B cell (primary cell): ENCODE measurements around the gene OR8A1. TPM values are rescaled to one million over a fixed set of nuclear protein-coding genes. Genes with fewer than 3 reads are reported as not detected.

Experiments used
- ATAC-seq: fragments of 200-7000 bp; cut with Tn5 transposase; one replicate; pipeline ENCODE4 v1.10.0; 2021; ENCODE audit warnings: low read depth, mild to moderate bottlenecking, moderate number of reproducible peaks, moderate library complexity
- CTCF ChIA-PET: fragments of 350-600 bp; sonication (Branson Sonifier 250); formaldehyde crosslinking; loops from one replicate; lab custom pipeline; 2021; ENCODE audit warnings: antibody characterized with exemption, inconsistent platforms; lab: Charles Lee
- POLR2A ChIA-PET: fragments of 350-600 bp; sonication (Branson Sonifier 250); formaldehyde crosslinking; loops from one replicate; lab custom pipeline; 2021; ENCODE audit warnings: antibody characterized with exemption; lab: Charles Lee
- DNase-seq: peaks from one replicate; pipeline ENCODE4 v3.0.0; 2013
- H2AFZ ChIP-seq: 2 replicates; pipeline ENCODE4 v1.6.1; 2012; ENCODE audit warnings: mild to moderate bottlenecking, low read depth, low read length; ENCODE audit not compliant: insufficient read depth, poor library complexity, severe bottlenecking
- H3K27ac ChIP-seq, 2 donors: 1 replicate in 1 of 2; 2 replicates in 1 of 2; pipeline ENCODE4 v1.5.1; 2012 to 2013; ENCODE audit warnings: low read length in 2 of 2, mild to moderate bottlenecking in 2 of 2, moderate library complexity in 1 of 2
- H3K27me3 ChIP-seq, 4 experiments: fragments of 200-600 bp in 1 of 4; sonication (generic) in 1 of 4; replicated peaks in 1 of 4; 1 replicate in 2 of 4; 2 replicates in 2 of 4; pipeline versions ENCODE4 v1.6.1 to v1.7.0; 2013 to 2016; ENCODE audit warnings: low read length in 3 of 4, mild to moderate bottlenecking in 2 of 4, mixed read lengths in 1 of 4, moderate library complexity in 1 of 4; ENCODE audit not compliant: insufficient read depth in 4 of 4, control insufficient read depth in 3 of 4; ENCODE audit errors: control extremely low read depth in 1 of 4
- H3K36me3 ChIP-seq, 2 experiments: replicated peaks in 1 of 2; 1 replicate in 1 of 2; 2 replicates in 1 of 2; pipeline versions ENCODE4 v1.6.1 to v1.7.1; 2013; ENCODE audit warnings: low read length in 1 of 2; ENCODE audit not compliant: insufficient read depth in 2 of 2, control insufficient read depth in 1 of 2; ENCODE audit errors: control extremely low read depth in 1 of 2, extremely low read depth in 1 of 2
- H3K4me1 ChIP-seq, 2 donors: fragments of 200-600 bp in 1 of 2; sonication (generic) in 1 of 2; 1 replicate in 1 of 2; 2 replicates in 1 of 2; pipeline versions ENCODE4 v1.5.1 to v1.6.1; 2013 to 2017; ENCODE audit warnings: low read length in 2 of 2; ENCODE audit not compliant: control insufficient read depth in 2 of 2, insufficient read depth in 2 of 2
- H3K4me2 ChIP-seq: replicated peaks from 2 replicates; pipeline ENCODE3; 2012; ENCODE audit warnings: mild to moderate bottlenecking, low read depth, low read length; ENCODE audit not compliant: poor library complexity, severe bottlenecking
- H3K4me3 ChIP-seq, 5 experiments: fragments of 200-600 bp in 1 of 5; sonication (generic) in 1 of 5; 1 replicate in 3 of 5; 2 replicates in 2 of 5; pipeline versions ENCODE4 v1.5.1 to v1.7.0; 2011 to 2016; ENCODE audit warnings: low read length in 4 of 5, mild to moderate bottlenecking in 4 of 5, low read depth in 2 of 5, control low read depth in 1 of 5, moderate library complexity in 1 of 5; ENCODE audit not compliant: insufficient read depth in 1 of 5; ENCODE audit errors: control extremely low read depth in 1 of 5, extremely low read depth in 1 of 5
- H3K79me2 ChIP-seq: fragments of 200-600 bp; sonication (generic); one replicate; pipeline ENCODE4 v1.6.0; 2016; ENCODE audit warnings: low read length; ENCODE audit not compliant: control insufficient read depth, insufficient read depth
- H3K9ac ChIP-seq: fragments of 200-600 bp; sonication (generic); 2 replicates; pipeline ENCODE4 v1.6.1; 2017; ENCODE audit warnings: mild to moderate bottlenecking, low read length, moderate library complexity
- H3K9me3 ChIP-seq, 3 donors: one replicate each; pipeline versions ENCODE4 v1.6.1 to v1.7.1; 2013; ENCODE audit warnings: low read length in 2 of 3; ENCODE audit not compliant: control insufficient read depth in 2 of 3, insufficient read depth in 1 of 3; ENCODE audit errors: control extremely low read depth in 1 of 3
- H4K20me1 ChIP-seq: 2 replicates; pipeline ENCODE4 v1.6.0; 2012; ENCODE audit warnings: mild to moderate bottlenecking, low read length; ENCODE audit not compliant: insufficient read depth, control insufficient read depth, poor library complexity, severe bottlenecking
- H3K27ac Mint-ChIP-seq: one replicate; pipeline ENCODE4 v1.8.0; 2021; ENCODE audit warnings: mixed read lengths
- H3K27me3 Mint-ChIP-seq: one replicate; pipeline ENCODE4 v1.8.0; 2021; ENCODE audit warnings: mixed read lengths
- H3K4me1 Mint-ChIP-seq: one replicate; pipeline ENCODE4 v1.8.0; 2021; ENCODE audit warnings: mixed read lengths
- H3K4me3 Mint-ChIP-seq: one replicate; pipeline ENCODE4 v1.8.0; 2021; ENCODE audit warnings: mixed read lengths
- H3K9me3 Mint-ChIP-seq: one replicate; pipeline ENCODE4 v1.8.0; 2022; ENCODE audit warnings: mixed read lengths; ENCODE audit not compliant: insufficient read depth
- EZH2 ChIP-seq: IDR thresholded peaks from 2 replicates; pipeline ENCODE4 v1.6.1; 2012; ENCODE audit warnings: borderline replicate concordance, low read depth, mild to moderate bottlenecking, moderate library complexity, low read length; ENCODE audit not compliant: insufficient read depth, poor library complexity, severe bottlenecking
- WGBS: methylation state at CpG from one replicate; pipeline ENCODE4 v1.1.5; 2013; ENCODE audit warnings: missing lambda C conversion rate; ENCODE audit not compliant: insufficient coverage; 5-methylcytosine and 5-hydroxymethylcytosine counted together
- intact Hi-C: fragments of 100-400 bp; cut with micrococcal nuclease; formaldehyde crosslinking; loops from one replicate; pipeline ENCODE4 v1.10.0; 2022
- polyA plus RNA-seq: library from polyadenylated mRNA; depleted of rRNA; stranded (reverse); fragments of >200 nt; gene quantifications from 2 replicates; pipeline ENCODE4 v1.2.3, GENCODE V29; 2012
- total RNA-seq, 2 donors: library from RNA; stranded (reverse); fragments of 120-200 nt in 1 of 2; gene quantifications; 1 replicate in 1 of 2; 2 replicates in 1 of 2; pipeline versions ENCODE4 v1.2.3 to v1.2.4, GENCODE V29; 2013 to 2022
- TF ChIP-seq, protein P1 (sequence below): fragments of 200-600 bp; IDR thresholded peaks from one replicate; pipeline ENCODE4 v1.8.0; 2022; ENCODE audit warnings: antibody characterized with exemption, mild to moderate bottlenecking

Gene OR8A1
- total and polyA plus RNA-seq, 2 donors (not counting 1 experiment from before 2014, with no cell fraction given) = not detected

DNA sequence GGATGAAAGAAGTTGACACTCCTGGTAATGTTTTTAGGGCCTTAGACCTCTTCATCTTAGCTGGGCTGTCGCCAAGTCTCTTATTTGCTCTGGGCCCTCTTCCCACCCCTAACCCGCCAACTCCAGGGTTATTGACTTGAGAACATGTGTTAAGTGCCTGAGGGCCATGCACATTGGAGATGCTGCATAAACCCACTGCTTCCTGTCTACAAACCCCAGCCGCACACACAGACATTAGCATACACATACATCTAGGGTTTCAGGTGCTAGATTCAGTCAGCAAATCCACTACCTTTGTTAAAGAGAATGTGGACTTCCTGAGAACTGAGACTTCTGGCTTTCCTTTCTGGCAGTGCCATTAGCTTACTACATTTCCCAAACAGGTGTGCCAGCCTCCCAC, 42.2 kb downstream of the OR8A1 start:
- Histone ChIP-seq H3K9ac (no peak overlapping the region), H2AFZ (no peak overlapping the region), H4K20me1 (no peaks in the 10 kb centered on the region), H3K4me1 (no peaks in the 10 kb centered on the region), H3K79me2 (no peaks in the 10 kb centered on the region), H3K27me3 (peaks cover 0 to 6% (median 0%) of the 10 kb centered on the region in 4 experiments), H3K36me3 (no peaks in the 10 kb centered on the region), H3K27ac (no peak overlapping the region), H3K4me3 (no peak overlapping the region), H3K4me2 (no peak overlapping the region), H3K9me3 (no peaks in the 10 kb centered on the region)
- Mint-ChIP-seq H3K4me1 (no peaks in the 10 kb centered on the region), H3K9me3 (no peaks in the 10 kb centered on the region), H3K27me3 (peaks cover 21% of the 10 kb centered on the region), H3K27ac (no peak overlapping the region), H3K4me3 (no peak overlapping the region)
- TF ChIP-seq EZH2 = no peak
- TF ChIP-seq, protein P1, sequence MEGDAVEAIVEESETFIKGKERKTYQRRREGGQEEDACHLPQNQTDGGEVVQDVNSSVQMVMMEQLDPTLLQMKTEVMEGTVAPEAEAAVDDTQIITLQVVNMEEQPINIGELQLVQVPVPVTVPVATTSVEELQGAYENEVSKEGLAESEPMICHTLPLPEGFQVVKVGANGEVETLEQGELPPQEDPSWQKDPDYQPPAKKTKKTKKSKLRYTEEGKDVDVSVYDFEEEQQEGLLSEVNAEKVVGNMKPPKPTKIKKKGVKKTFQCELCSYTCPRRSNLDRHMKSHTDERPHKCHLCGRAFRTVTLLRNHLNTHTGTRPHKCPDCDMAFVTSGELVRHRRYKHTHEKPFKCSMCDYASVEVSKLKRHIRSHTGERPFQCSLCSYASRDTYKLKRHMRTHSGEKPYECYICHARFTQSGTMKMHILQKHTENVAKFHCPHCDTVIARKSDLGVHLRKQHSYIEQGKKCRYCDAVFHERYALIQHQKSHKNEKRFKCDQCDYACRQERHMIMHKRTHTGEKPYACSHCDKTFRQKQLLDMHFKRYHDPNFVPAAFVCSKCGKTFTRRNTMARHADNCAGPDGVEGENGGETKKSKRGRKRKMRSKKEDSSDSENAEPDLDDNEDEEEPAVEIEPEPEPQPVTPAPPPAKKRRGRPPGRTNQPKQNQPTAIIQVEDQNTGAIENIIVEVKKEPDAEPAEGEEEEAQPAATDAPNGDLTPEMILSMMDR = no peak
- ChIA-PET CTCF (interaction anchor here (0.9 kb wide), 1 partner anchor 12 kb away, joined by 5 read pairs; no protein-coding TSS in a partner anchor), POLR2A (no interaction called here)
- DNase-seq (no peak), ATAC-seq (no peak)
- intact Hi-C loops = no loop called here
- WGBS = no CpG with 5 or more reads among the region's 3 CpGs

DNA sequence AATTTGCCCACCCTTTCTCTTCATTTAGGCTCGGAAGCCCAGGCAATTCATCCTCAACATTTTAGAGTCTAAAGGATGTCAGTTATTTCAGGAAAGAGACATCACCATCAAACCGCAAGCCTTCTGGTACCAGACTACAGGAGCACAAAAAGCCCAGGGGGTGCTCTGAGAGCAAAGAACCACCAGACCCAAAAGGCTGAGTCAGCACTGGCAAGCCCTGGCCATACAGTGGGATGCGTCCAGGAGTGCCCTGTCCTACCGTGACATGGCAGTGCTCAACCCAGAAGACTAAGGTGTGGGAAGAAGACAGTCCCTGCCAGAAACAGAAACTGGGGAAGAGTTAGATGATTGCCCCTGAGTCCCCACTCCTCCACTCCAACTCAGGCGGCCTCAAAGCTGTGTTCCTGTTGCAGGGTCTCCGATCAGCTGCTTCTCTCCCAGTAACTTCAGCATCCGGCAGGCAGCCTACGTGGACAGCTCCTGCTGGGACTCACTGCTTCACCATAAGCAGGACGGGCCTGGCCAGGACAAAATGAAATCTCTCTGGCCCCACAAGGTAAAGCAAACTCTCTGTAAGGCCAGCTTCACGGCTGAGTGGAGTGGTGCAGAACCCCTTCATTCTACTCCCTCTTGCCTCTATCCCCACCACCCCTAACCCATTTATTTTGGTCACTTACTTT, 42.9 kb downstream of the OR8A1 start:
- no peak overlapping the region for H3K4me3 Mint-ChIP-seq
- ChIA-PET CTCF (no interaction called here), POLR2A (no interaction called here)
- Histone ChIP-seq H3K36me3 (no peaks in the 10 kb centered on the region), H3K27me3 (peaks cover 0 to 8% (median 0%) of the 10 kb centered on the region in 4 experiments), H4K20me1 (no peaks in the 10 kb centered on the region), H3K79me2 (no peaks in the 10 kb centered on the region), H3K27ac (no peak overlapping the region), H3K9ac (no peak overlapping the region), H3K4me2 (no peak overlapping the region), H3K4me1 (no peaks in the 10 kb centered on the region), H3K4me3 (no peak overlapping the region), H3K9me3 (no peaks in the 10 kb centered on the region), H2AFZ (no peak overlapping the region)
- 96% methylated on average over 9 of the region's 10 CpGs for WGBS
- H3K9me3 Mint-ChIP-seq = no peaks in the 10 kb centered on the region
- DNase-seq = no peak
- H3K27ac Mint-ChIP-seq = no peak overlapping the region
- TF ChIP-seq, protein P1 = no peak
- TF ChIP-seq EZH2 = no peak
- H3K4me1 Mint-ChIP-seq = no peaks in the 10 kb centered on the region
- H3K27me3 Mint-ChIP-seq = peaks cover 27% of the 10 kb centered on the region
- intact Hi-C loops = no loop called here
- ATAC-seq = no peak
